NCI-H128 (cell line): Measurements from ENCODE around the gene NDP.
"Not testable (repeated sequence)": the region's sequence is repeated elsewhere in the genome, so short reads cannot be mapped to it uniquely, and the experiment has no call there.

ENCODE experiments used
- DNase-seq: peaks from one replicate; lab custom pipeline; 2025; ENCODE audit not compliant: unreplicated experiment; lab: John Stamatoyannopoulos, UW

The NDP gene

GRCh38 chrX:43971966-43972961 is 926 bp downstream of the NDP start:
- DNase-seq = no peak

GRCh38 chrX:43970528-43970927 is 2.7 kb downstream of the NDP start:
- DNase-seq = no peak

GRCh38 chrX:43969504-43970501 is 3.4 kb downstream of the NDP start:
- DNase-seq = no peak

GRCh38 chrX:43968359-43968781 is 4.8 kb downstream of the NDP start:
- no peak for DNase-seq

- DNase-seq = no peak
Measured at GRCh38 chrX:43964936-43965335, 8.3 kb downstream of the NDP start.

GRCh38 chrX:43963726-43964125 is 9.5 kb downstream of the NDP start:
- no peak for DNase-seq

DNA sequence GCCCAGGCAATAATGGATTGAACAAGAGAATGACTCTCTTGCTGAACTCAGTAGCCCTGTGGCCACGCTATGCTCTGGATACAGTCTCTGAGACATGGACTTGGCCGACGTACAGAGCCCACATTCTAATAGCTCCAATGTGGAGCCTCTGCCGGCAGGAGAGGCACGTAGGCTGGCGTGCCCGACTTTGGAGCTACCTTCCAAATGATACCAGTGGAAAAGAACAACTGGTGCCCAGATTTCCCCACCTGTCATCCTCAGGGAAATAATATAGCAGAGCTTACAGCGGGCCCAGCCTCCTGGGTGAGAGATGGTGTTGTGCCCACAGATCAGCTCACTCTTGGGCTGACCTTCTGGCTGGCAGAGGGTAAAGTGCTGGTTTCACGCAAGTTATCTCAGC is 10.6 kb downstream of the NDP start:
- no peak for DNase-seq

GRCh38 chrX:43961699-43962098 is 11.5 kb downstream of the NDP start:
- DNase-seq = no peak

DNA sequence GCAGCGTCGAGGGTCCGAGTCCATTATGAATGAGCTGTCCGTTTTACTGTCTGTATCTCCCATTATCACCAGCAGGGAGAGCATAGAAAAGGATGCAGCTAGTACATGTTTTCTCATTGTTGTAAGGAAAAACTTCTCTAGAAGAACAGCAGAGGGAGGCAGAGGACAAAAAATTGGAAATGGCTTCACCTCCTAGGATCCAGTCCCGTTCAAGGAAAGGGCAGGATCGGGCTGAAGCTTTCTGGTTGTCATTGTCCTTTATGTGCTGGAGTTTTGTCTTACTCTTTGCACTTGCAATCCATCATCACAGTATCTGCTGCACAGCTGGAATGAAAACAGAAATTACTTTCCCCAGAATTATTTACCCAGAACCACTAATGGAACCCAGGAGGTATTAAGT is 14.7 kb downstream of the NDP start:
- DNase-seq = peak; percentile 36

- no peak for DNase-seq
Measured at GRCh38 chrX:43956034-43956433, 17.2 kb downstream of the NDP start.

GRCh38 chrX:43953218-43953617 is 20.0 kb downstream of the NDP start:
- DNase-seq = no peak

DNA sequence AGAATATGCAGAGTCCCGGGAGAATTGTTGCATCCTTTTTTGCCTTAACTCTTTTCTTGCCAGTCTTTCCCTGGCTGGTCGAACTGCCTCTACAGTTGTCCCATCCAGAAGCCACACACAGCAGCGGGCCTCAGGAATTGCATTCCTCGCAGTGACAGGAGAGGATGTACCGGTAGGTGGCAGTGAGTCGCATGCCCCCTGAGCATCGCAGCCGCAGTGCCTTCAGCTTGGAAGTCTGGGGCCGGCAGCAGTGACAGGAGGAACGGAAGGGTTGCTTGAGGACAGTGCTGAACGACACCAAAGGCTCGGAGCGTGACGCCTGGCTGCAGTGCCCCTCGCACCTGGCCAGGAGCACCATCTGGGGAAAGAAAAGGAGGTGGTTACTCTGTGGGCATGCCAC is 23.5 kb downstream of the NDP start:
- no peak for DNase-seq

DNA sequence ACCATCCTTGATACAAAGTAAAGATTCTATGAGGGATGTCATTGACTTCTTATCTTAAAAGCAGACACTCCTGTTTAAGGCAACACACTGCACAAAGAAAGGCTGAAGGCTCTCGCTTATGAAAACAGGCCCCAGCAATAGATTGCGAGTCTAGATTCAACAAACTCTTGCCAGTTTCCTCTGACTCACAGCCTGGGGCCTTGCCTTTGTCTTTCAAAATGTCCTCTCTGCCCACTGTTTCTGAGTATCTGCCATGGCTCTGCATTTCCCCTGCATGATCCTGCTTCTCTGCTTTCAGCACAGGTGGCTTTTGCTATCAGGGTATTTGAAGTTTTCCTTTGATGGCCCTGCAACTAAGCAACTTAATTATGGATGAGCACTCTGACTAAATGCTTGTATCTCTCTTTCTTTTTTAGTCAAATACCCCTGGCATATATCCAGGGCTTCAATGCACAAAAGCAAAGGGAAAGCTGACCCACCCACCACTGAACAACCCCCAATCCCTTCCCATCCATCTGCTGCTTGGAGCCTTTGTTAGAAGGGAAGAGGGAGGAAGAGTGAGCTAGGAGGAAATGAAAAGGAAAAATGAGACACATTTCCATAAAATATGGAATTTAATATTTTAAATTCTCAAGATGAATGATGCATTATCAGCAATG is 32.2 kb downstream of the NDP start:
- no peak for DNase-seq

DNA sequence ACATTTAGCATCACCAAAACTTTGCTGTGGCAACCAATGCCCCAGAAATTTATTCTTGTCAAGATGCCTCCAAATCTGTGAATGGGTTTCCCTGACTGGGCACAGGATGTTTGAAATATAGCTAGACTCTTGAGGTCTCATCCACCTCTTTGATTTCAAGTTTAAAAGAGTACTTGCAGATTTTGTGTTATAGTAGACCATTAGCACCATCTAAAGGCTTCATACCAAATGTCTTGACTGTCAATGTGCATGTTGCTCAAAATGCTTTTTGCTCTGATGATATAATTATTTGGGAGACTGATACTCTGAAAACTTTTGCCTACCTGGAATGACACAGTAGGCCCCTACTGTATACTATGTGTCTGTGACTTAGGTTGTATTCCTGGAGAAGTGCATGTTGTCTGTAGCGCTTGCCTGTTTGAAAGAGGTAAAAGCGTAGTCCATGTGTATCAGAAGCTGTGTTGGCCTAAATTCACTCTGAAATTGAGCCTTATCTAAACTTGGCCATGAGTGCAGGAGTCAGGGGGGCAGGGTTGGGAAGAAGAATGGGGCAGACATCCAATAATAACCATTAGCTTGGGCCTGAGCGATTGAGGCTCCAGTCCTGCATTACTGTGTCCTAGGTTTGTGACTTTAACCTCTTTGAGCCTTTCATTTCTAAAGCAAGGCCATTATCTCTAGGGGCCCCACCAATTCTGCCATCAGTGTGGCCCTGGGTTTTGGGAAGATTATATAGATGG is 33.8 kb downstream of the NDP start:
- no peak for DNase-seq

DNA sequence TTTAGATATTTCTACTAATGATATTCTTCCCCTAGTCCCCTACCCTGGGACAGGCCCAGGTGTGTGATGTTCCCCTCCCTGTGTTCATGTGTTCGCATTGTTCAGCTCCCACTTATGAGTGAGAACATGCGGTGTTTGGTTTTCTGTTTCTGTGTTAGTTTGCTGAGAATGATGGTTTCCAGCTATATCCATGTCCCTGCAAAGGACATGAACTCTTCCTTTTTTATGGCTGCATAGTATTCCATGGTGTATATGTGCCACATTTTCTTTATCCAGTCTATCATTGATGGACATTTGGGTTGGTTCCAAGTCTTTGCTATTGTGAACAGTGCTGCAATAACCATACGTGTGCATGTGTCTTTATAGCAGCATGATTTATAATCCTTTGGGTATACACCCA is 51.2 kb downstream of the NDP start:
- DNase-seq = not testable (repeated sequence)

DNA sequence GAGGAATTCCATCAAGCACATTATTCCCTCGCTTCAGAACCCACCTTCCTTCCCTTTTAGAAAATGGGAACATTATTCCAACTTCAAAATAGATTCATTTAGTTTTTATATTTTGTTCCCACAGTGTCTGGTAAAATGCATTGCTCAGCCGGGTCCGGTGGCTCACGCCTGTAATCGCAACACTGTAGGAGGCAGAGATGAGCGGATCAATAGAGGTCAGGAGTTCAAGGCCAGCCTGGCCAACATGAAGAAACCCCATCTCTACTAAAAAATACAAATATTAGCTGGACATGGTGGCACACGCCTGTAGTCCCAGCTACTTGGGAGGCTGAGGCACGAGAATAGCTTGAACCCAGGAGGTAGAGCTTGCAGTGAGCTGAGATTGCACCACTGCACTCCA is 62.4 kb downstream of the NDP start:
- not testable (repeated sequence) for DNase-seq

- DNase-seq = no peak
Measured at GRCh38 chrX:43910012-43910411, 63.2 kb downstream of the NDP start.

- DNase-seq = no peak
Measured at GRCh38 chrX:43909141-43909540, 64.0 kb downstream of the NDP start.

DNA sequence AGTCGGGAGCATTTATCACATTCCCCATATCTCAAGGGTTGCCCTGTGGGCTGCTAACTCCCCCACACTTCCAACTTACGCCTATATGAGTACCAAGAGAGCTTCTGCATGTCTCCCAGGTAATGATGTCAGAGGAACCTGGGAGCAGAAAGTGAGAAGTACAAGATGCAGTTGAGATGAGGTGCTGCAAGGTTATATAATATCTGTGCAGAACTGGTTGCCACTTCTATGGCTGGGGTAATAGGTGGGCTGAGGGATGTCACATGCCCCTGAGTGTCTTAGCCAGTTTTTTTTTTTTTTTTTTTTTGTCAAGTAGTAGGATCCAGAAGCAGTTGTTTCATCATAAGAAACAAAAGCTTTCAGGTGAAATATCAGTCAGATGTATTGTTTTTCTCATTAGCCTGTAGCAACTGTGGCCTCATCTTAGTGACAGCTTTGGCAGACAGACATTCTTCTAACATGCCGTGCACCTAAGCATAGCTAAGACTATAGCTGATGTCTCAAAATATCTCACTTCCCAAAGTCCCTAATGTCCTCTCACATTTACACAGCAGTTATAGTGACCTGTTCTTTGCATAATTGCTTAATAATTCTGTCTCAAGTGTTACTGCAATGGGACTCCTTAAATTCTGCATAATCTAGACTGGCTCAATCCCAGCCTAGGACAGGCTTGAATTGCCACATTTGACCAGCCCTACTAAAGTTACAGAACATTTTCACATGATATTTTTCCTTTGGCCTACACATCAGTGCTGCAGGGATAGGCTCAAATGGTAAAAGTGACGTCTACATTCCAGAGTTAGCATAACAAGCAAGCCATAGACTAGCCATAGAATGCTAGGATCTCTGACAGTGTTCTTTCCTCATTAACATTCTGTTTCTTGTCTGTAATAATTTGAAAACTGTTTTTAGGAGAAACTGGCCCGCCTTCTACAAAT is 73.0 kb downstream of the NDP start:
- no peak for DNase-seq
